Activated T-helper 17 cell treated with anti-CD3 and anti-CD28 coated beads, Interleukin-2, amount 50 U/mL, for 72 hours (primary cell): ENCODE results near the gene PODN. TPM values are rescaled to one million over a fixed set of nuclear protein-coding genes. Genes with fewer than 3 reads are reported as not detected.

Experiments
- ATAC-seq: fragments of 150-1000 bp; cut with Tn5 transposase; replicated peaks from 2 replicates; pipeline ENCODE4 v1.10.0; 2021; ENCODE audit warnings: mild to moderate bottlenecking, moderate library complexity
- H3K27ac Mint-ChIP-seq: one replicate; pipeline ENCODE4 v1.8.0; 2022; ENCODE audit warnings: mixed read lengths
- H3K27me3 Mint-ChIP-seq: one replicate; pipeline ENCODE4 v1.8.0; 2022; ENCODE audit warnings: mixed read lengths
- H3K36me3 Mint-ChIP-seq: one replicate; pipeline ENCODE4 v1.8.0; 2022; ENCODE audit warnings: low read depth, mild to moderate bottlenecking, mixed read lengths
- H3K4me1 Mint-ChIP-seq: one replicate; pipeline ENCODE4 v1.8.0; 2022; ENCODE audit warnings: mixed read lengths
- H3K4me3 Mint-ChIP-seq: one replicate; pipeline ENCODE4 v1.8.0; 2022; ENCODE audit warnings: mild to moderate bottlenecking, mixed read lengths
- H3K9me3 Mint-ChIP-seq: one replicate; pipeline ENCODE4 v1.8.0; 2022; ENCODE audit warnings: mixed read lengths
- total RNA-seq, 2 donors: library from RNA; stranded (reverse); gene quantifications; one replicate each; pipeline ENCODE4 v1.2.3, GENCODE V29; 2022

Gene PODN
- total RNA-seq, 2 donors from 2014 or later = not detected

DNA sequence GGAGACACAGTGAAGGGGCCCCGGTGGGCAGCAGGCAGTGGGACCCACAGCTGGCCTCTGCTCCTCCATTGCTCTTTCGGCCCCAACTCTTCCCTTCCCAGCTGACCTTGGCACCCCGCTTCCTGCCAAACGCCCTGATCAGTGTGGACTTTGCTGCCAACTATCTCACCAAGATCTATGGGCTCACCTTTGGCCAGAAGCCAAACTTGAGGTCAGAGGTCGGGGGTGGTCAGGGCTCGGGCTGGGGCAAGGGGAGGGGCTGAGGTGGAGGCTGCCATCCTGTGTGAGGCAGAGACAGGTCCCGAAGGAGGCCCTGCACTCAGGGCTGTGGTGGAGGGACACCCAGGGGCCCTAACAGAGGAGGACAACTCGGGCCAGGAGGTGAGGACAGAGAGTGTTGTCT lies 13.7 kb downstream of the PODN start:
- H3K27ac Mint-ChIP-seq = no peak overlapping the region
- H3K27me3 Mint-ChIP-seq = no peaks in the 10 kb centered on the region
- H3K36me3 Mint-ChIP-seq = no peaks in the 10 kb centered on the region
- ATAC-seq = no peak
- no peaks in the 10 kb centered on the region for H3K9me3 Mint-ChIP-seq
- H3K4me3 Mint-ChIP-seq = no peak overlapping the region
- no peaks in the 10 kb centered on the region for H3K4me1 Mint-ChIP-seq

DNA sequence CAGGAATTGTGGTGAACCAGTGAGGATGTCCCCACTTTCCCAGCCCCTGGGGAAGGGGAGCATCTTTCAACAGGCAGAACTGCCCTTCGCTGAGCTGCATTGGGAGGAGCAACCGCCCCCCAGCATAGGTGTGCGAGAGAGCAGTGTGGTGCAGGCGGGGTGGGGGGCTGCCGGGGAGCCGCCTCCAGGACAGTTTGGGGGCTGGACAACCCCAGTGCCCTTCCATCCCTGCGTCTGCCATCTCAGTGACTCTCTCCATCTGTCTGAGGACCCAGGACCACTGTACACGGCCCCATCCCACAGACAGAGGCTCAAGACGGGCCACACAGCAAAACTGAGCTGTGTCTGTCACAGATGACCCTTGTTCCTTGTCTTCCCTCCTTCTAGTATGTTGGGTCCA lies 14.2 kb downstream of the PODN start:
- H3K27me3 Mint-ChIP-seq = no peaks in the 10 kb centered on the region
- no peaks in the 10 kb centered on the region for H3K9me3 Mint-ChIP-seq
- H3K4me1 Mint-ChIP-seq = no peaks in the 10 kb centered on the region
- H3K27ac Mint-ChIP-seq = no peak overlapping the region
- H3K36me3 Mint-ChIP-seq = no peaks in the 10 kb centered on the region
- no peak overlapping the region for H3K4me3 Mint-ChIP-seq
- no peak for ATAC-seq

DNA sequence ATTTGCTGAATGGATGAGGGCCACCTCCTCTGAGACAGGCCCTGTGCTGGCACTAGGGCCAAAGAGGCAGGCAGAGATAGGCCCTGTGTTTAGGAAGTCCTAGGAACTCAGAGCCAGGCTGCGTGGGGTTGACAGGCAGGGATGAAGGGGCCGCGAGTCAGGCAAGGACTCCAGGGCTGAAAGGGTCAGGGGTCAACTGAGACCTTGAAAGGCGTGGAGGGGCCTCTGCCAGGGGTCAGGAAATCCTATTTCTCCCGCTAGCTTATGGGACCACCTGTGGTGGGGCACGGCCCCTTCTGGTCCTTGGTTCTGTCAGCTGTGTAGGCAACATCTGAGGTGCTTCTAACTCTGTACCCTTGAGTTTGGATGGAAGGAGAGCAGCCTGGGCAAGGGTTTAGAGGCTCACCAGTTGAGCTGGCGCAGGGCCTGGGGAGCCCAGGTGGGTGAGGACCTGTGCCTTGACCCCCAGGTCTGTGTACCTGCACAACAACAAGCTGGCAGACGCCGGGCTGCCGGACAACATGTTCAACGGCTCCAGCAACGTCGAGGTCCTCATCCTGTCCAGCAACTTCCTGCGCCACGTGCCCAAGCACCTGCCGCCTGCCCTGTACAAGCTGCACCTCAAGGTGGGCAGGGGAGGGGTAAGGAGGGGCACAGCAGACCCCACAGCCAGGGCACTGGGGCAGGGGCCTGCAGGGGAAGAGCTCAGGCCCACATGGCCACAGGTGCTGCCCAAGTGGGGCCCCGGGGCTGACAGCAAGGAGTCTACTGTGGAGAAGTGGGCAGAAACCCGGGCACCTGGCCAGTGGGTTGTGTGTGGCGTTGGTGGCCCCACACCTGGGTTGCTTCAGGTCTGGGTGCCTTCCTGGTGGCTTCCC lies 14.9 kb downstream of the PODN start:
- ATAC-seq = no peak
- Mint-ChIP-seq H3K36me3 (no peaks in the 10 kb centered on the region), H3K4me3 (no peak overlapping the region), H3K27ac (no peak overlapping the region), H3K9me3 (no peaks in the 10 kb centered on the region), H3K4me1 (no peaks in the 10 kb centered on the region), H3K27me3 (no peaks in the 10 kb centered on the region)

DNA sequence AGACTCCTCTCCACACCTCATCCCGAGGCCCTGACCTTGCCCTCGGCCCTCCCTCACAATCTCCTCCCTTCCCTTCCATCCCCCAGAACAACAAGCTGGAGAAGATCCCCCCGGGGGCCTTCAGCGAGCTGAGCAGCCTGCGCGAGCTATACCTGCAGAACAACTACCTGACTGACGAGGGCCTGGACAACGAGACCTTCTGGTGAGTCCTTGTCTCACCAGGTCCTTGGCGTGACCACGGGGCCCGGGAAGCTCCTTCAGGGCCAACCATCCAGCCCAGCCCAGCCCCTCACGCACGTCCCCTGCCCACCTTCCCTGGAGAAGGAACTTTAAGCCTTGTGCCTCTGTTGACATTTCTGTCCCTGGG lies 15.6 kb downstream of the PODN start:
- no peaks in the 10 kb centered on the region for H3K36me3 Mint-ChIP-seq
- H3K4me1 Mint-ChIP-seq = no peaks in the 10 kb centered on the region
- H3K27me3 Mint-ChIP-seq = no peaks in the 10 kb centered on the region

DNA sequence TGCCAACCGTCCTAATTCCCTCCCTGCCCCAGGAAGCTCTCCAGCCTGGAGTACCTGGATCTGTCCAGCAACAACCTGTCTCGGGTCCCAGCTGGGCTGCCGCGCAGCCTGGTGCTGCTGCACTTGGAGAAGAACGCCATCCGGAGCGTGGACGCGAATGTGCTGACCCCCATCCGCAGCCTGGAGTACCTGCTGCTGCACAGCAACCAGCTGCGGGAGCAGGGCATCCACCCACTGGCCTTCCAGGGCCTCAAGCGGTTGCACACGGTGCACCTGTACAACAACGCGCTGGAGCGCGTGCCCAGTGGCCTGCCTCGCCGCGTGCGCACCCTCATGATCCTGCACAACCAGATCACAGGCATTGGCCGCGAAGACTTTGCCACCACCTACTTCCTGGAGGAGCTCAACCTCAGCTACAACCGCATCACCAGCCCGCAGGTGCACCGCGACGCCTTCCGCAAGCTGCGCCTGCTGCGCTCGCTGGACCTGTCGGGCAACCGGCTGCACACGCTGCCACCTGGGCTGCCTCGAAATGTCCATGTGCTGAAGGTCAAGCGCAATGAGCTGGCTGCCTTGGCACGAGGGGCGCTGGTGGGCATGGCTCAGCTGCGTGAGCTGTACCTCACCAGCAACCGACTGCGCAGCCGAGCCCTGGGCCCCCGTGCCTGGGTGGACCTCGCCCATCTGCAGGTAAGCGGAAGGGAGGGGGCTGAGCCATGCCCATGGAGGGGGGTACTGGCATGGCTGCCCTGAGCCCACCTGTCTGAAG lies 16.5 kb downstream of the PODN start:
- Mint-ChIP-seq H3K4me1 (no peaks in the 10 kb centered on the region), H3K9me3 (no peaks in the 10 kb centered on the region), H3K27me3 (no peaks in the 10 kb centered on the region), H3K36me3 (no peaks in the 10 kb centered on the region), H3K27ac (no peak overlapping the region), H3K4me3 (no peak overlapping the region)
- ATAC-seq = no peak

More for the DNA sequence above, 15.6 kb downstream of the PODN start:
- Mint-ChIP-seq H3K4me3 (no peak overlapping the region), H3K9me3 (no peaks in the 10 kb centered on the region), H3K27ac (no peak overlapping the region)
- ATAC-seq = no peak

DNA sequence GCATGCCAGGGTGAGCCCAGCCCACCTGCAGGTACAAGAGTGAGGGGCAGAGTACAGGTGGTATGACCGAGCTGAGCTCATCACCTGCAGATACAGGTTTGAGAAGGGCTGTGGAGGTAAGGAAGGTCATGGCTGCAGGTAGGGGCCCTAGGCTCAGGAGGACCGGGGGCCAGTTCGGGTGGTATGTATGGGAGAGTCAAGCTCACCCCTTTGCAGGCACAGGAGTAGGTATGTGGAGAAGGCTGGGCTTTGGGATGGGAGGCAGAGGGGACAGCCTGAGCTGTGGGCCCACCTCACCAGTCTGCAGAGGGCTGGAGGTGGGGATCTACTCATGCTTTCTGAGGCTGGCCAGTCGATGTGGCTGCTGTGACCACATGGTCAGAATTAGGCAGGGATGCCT lies 17.2 kb downstream of the PODN start:
- no peaks in the 10 kb centered on the region for H3K9me3 Mint-ChIP-seq

DNA sequence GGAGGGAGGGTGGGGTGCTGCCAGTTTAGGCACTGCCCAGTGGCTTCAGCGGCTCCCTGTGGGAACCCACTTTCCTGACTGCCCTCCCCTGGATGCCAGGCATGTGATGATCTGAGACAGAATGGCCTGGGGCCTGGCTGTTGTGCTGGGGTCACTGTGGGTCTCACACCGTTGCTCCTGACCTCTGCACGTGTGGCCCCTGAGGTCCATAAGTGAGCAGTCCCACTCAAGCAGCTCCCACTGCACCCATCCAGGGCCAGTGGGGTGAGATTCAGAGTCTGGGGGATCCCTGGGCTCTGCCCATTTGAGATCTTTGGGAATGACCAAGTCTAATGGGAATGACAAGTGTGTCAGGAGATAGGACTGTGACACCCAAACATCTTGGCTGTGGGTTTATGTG lies 18.0 kb downstream of the PODN start:
- H3K27ac Mint-ChIP-seq = no peak overlapping the region
- no peaks in the 10 kb centered on the region for H3K9me3 Mint-ChIP-seq
- no peak for ATAC-seq
- no peaks in the 10 kb centered on the region for H3K36me3 Mint-ChIP-seq
- no peaks in the 10 kb centered on the region for H3K27me3 Mint-ChIP-seq
- H3K4me1 Mint-ChIP-seq = no peaks in the 10 kb centered on the region
- H3K4me3 Mint-ChIP-seq = no peak overlapping the region

More for the DNA sequence above, 17.2 kb downstream of the PODN start:
- H3K27ac Mint-ChIP-seq = no peak overlapping the region
- H3K36me3 Mint-ChIP-seq = no peaks in the 10 kb centered on the region
- no peaks in the 10 kb centered on the region for H3K4me1 Mint-ChIP-seq
- no peak for ATAC-seq
- H3K4me3 Mint-ChIP-seq = no peak overlapping the region
- no peaks in the 10 kb centered on the region for H3K27me3 Mint-ChIP-seq

DNA sequence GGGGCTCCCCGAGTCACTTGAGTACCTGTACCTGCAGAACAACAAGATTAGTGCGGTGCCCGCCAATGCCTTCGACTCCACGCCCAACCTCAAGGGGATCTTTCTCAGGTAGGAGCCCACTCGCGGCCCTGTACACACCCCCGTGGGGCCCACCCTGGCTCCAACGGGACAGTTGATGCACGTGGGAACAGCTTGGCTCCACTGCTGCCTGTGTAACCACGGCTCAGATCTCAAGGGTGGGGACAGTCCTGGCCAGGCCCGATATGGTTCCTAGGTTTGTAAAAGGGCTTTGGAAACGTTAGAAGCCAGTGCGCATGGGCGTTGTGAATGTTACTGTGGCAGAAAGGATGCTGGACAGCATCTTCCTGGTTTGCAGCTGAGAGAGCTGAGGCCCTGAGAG lies 18.8 kb downstream of the PODN start:
- H3K36me3 Mint-ChIP-seq = no peaks in the 10 kb centered on the region
- no peaks in the 10 kb centered on the region for H3K4me1 Mint-ChIP-seq
- no peak overlapping the region for H3K27ac Mint-ChIP-seq
- H3K27me3 Mint-ChIP-seq = no peaks in the 10 kb centered on the region
- no peaks in the 10 kb centered on the region for H3K9me3 Mint-ChIP-seq
- H3K4me3 Mint-ChIP-seq = no peak overlapping the region
- no peak for ATAC-seq

DNA sequence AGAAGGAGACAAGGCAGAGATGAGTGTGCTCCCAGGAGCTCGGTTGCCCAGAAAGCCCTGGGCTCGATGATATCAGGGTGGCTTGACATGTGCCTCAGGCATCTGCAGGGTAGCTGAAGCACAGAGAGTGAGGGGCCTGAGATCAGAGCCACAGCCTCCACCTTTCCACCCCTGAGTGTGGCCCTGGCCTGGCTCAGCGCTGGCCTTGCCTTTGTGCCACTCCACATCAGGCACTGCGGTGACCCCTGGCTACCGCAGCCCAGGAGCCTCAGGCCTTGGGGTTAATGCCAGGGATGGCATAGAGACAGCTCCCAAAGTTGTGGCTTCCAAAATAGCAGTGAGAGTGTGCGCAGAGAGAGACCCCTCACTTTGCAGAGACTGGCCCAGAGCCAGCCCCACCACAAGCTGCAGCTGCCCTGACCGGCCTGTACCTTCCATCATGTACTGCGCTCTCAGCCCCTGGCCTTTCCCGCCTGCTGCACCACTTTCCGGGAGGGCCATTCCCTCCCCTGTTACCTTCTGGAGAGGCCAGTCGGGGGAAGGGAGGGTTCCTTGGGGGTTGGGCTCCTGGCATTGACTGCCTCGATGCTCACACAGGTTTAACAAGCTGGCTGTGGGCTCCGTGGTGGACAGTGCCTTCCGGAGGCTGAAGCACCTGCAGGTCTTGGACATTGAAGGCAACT lies 19.5 kb downstream of the PODN start:
- no peaks in the 10 kb centered on the region for H3K9me3 Mint-ChIP-seq
- H3K4me1 Mint-ChIP-seq = no peaks in the 10 kb centered on the region
- no peaks in the 10 kb centered on the region for H3K27me3 Mint-ChIP-seq
- no peak overlapping the region for H3K4me3 Mint-ChIP-seq
- no peak for ATAC-seq
- H3K36me3 Mint-ChIP-seq = no peaks in the 10 kb centered on the region
- no peak overlapping the region for H3K27ac Mint-ChIP-seq

DNA sequence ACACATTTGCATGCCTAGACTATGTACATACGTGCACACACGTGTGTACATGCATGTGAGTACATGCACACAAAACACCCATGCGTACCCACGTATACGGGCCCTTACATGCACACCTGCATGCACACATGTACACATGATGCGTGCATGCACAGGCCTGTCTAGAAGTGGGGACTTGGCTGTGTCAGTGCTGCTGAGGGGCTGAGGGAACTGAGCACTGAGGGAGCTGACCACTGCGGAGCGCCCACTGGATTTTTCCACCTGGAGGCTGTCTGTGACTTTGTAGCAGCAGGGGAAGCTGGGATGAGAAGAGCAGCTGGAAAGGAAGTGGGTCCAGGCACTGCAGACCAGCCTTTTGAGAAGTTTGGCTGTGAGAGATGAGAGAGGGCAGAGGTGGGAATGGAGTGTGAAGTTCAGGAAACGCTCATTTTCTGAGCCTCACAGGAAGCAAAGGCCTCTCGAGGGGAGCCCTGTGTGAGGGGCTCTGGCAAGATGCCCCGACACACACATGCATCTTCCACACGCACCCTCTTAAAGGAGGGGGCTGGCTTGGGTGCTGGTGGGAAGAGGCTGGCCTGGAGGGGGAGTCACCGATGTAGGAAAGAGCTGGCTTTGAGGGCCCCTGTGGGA lies 20.9 kb downstream of the PODN start:
- Mint-ChIP-seq H3K27ac (no peak overlapping the region), H3K4me1 (no peaks in the 10 kb centered on the region), H3K4me3 (no peak overlapping the region), H3K36me3 (no peaks in the 10 kb centered on the region), H3K27me3 (no peaks in the 10 kb centered on the region), H3K9me3 (no peaks in the 10 kb centered on the region)
- no peak for ATAC-seq

DNA sequence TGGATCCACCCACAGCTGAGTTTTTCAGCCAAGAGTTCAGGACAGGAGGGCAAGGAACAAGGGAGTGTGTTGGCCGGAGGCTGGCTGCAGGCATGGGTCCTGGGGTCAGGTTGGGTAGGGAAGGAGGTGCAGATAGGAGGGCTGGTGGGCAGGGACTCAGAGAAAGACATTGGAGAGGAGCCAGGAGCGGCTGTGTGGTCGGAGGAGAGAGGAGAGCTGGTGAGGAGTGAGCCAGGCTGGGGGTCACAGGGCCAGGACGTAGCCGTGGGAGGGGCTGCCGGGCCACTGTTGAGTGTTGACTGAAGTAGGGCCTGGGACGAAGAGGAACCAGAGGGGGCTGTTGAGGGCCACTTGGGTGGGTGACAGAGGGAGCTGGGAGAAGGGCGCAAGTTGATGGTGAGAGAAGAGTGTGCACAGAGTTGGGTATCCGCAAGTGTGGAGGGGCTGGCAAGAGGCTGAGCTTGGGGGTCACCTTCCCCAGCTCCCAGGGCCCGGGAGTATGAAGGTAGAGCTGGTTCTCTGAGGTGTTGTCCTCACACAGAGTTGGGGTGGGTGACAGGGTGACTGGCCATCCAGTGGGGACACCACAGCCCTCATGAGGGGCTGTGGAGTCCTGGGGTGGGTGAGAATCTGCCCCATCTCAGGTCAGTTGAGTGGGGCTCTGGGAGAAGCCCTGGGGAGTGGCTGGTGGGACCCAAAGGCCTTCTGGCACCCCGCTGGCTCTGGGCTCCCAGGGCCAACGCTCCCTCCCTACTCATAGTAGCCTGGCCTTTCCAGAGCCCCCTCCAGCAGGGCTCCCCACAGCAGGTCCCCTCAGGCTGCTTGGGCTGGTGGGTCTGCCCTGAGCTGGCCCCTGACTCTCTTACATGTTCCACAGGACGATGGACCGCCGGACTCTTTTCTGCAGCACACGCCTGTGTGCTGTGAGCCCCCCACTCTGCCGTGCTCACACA lies 21.9 kb downstream of the PODN start:
- no peak for ATAC-seq
- no peaks in the 10 kb centered on the region for H3K9me3 Mint-ChIP-seq
- no peak overlapping the region for H3K4me3 Mint-ChIP-seq
- H3K27ac Mint-ChIP-seq = no peak overlapping the region
- H3K27me3 Mint-ChIP-seq = no peaks in the 10 kb centered on the region
- H3K4me1 Mint-ChIP-seq = no peaks in the 10 kb centered on the region
- H3K36me3 Mint-ChIP-seq = no peaks in the 10 kb centered on the region

DNA sequence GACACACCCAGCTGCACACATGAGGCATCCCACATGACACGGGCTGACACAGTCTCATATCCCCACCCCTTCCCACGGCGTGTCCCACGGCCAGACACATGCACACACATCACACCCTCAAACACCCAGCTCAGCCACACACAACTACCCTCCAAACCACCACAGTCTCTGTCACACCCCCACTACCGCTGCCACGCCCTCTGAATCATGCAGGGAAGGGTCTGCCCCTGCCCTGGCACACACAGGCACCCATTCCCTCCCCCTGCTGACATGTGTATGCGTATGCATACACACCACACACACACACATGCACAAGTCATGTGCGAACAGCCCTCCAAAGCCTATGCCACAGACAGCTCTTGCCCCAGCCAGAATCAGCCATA lies 22.6 kb downstream of the PODN start:
- Mint-ChIP-seq H3K9me3 (no peaks in the 10 kb centered on the region), H3K27ac (no peak overlapping the region), H3K4me3 (no peak overlapping the region), H3K27me3 (no peaks in the 10 kb centered on the region), H3K36me3 (no peaks in the 10 kb centered on the region), H3K4me1 (no peaks in the 10 kb centered on the region)
- ATAC-seq = no peak

DNA sequence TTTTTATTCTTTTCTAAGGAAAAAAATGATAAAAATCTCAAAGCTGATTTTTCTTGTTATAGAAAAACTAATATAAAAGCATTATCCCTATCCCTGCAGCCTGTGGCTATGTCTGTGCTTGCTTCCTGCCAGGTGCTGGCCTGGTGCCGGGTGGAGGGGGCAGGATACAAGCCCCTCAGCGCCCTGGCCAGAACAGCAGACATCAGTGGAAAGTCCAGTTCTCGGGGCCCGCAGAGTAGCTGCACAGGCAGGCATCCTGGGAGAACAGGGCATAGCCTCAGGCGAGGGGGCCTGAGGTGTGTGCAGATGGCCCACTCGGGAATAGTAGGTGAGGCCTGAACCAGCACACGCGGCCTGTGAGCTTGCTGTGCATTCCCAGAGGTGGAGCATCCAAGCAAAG lies 23.4 kb downstream of the PODN start:
- Mint-ChIP-seq H3K9me3 (no peaks in the 10 kb centered on the region), H3K4me3 (no peak overlapping the region), H3K27ac (no peak overlapping the region), H3K36me3 (no peaks in the 10 kb centered on the region), H3K4me1 (no peaks in the 10 kb centered on the region), H3K27me3 (no peaks in the 10 kb centered on the region)
- ATAC-seq = no peak
